HS-27A (cell line): ENCODE results near the gene BHLHE23.
"Not testable (repeated sequence)": the region's sequence is repeated elsewhere in the genome, so short reads cannot be mapped to it uniquely, and the experiment has no call there.

ENCODE experiments used
- DNase-seq: peaks from one replicate; pipeline ENCODE4 v3.0.0-alpha.2; 2012; ENCODE audit warnings: low read depth, missing footprints

Gene BHLHE23

DNA sequence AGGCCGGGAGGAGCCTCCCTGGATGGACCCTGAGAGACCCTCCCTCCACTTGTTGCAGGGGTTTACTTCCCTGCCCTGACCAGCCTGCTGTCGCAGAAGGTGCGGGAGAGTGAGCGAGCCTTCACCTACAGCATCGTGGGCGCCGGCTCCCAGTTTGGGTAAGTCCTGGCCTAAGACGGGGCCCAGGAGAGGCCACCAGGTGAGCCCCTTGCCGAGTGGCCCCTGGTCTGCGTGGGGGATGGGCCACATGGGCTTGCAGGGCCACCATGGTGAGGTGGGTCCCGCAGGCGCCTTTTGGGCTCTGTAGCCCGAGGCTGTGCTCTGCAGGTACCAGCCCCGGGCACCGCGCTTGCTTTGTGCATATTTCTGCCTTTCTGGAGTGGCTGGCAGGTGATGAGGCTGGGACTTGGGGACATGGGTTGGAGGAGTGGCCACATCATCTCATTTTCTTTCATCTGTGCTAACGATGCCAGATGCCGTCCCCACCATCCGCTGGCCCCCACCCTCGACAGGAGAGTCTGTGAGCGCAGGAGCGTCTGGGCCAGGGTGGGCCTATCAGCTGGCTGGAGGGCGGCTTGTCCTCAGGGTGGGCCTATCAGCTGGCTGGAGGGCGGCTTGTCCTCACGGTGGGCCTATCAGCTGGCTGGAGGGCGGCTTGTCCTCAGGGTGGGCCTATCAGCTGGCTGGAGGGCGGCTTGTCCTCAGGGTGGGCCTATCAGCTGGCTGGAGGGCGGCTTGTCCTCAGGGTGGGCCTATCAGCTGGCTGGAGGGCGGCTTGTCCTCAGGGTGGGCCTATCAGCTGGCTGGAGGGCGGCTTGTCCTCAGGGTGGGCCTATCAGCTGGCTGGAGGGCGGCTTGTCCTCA lies 46.1 kb downstream of the BHLHE23 start:
- not testable (repeated sequence) for DNase-seq

DNA sequence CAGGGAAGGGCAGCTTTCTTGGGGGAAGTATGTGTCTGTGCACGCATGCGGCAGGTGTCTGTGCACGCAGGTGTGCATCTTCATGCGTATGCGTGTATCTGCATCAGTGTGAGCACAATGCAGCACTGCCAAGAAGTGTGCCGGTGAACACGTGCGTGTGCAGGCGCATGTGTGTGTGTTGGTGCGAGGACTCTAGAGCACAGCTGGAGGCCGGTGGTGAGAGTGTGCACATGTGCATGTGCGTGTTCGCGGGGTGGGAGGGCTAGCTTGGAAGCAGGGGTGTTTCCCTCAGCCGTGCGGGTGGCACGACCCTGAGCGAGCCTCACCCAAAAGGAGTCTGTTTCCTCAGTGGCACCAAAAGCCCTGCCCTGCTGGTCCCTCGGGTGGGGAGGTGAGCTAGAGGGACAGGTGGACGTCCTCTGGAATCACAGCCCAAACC lies 46.7 kb downstream of the BHLHE23 start:
- no peak for DNase-seq

DNA sequence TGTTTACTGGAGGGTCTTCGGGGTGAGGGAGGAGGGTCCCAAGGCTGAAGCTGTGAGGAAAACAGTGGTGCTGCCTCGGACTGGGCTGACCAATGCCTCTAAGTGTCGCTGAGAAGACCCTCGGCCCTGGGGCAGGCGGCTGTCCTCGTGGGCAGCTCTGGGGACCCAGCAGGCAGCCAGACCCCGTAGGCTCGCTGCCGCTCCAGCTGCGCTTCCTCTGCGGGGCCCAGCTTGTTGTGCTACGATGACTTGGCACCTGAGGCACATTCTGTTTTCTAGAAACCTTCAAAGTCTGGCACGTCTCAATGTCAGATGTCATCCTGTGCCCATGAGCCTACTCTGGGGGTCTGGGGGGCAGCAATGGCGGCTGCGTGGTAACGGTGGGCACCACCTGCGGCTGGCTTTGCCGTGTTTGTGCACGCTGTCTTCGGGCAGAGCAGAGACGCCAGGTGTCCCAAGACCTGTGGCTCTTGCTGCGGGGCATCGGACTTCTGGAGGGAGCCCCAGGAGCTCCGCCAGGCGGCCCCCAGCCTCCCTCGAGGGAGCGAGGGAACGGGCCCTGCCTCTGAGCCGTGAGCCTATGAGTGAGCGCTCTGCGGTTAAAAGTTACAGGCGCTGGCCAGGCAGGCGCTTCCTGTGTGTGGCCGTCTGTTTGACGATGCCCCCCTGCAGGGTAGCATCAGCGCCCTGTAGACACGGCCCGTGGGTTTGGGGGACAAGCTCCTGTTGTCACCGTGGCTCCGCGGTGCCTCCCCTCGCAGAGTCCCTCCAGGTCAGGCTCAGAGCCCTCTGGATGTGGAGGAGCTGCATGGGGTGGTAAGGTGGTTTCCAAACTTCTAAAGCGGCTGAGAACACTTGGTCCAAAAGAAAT lies 47.4 kb downstream of the BHLHE23 start:
- DNase-seq: no peak

DNA sequence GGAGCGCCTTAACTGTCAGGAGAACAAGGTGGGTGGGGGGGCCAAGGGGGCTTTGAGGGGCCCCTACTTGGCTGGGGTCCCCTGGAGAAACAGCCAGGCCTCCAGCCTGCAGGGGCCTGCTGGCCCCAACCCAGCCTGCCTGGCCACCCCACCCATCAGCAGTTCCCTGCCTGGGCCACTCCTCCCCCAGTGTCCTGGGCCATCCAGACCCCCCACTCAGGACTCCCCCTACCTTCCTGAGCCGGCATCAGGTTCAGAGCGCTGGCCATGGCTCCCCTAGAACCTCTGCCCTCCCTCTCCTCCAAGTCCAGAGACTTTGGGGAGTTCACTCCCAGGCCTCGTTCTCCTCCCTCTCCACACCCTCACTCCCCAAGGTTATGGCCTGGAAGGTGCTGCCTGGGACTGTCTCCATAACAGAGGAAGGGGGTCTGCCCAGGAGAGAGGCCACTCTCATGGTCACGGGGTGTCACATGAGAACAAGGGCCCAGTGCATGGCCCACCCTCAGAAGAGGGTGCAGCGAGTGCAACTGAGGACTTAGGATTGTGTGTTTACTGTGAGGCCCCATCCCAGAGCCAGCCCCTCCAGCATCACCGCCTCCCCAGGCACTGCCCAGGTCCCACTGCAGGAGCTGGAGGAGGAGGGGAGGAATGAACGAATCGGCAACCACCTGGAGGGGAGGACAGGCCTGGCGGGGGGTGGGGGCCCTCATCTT lies 48.2 kb downstream of the BHLHE23 start:
- no peak for DNase-seq

DNA sequence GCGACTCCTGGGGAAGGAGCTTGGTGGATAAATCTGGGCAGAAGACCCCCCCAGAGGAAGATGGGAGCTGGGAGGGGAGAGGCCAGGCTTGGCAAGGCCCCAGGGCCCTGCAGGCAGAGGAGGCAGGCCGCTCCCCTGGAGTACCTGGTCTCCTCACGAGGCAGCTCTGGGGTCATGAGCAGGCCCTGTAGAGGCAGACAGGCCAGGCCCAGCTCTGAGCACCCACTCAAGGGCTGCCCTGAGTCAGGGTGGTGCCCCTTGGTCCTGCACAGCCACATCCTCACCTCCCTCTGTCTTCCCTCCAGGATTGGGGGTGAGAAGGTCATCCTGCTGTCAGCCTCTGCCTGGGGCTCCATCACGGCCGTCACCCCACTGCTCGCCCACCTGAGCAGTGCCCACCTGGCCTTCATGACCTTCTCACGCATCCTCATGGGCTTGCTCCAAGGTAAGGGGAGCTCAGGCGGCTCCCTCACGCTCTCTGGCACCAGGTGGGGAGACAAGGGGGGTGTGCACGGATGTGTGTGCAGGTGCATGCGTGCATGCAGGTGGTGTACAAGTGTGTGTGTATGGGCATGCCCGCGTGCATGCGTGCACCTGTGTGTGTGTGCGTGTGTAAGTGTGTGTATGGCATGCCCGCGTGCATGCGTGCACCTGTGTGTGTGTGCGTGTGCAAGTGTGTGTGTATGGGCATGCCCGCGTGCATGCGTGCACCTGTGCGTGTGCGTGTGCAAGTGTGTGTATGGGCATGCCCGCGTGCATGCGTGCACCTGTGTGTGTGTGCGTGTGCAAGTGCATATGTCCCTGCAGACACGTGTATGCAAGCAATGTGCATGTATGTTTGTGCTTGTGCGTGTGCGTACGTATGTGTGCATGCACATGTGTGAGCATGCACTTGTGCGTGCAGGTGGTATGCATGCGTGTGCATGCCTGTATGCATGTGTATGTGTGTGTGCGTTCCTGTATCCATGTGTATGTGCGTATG lies 49.3 kb downstream of the BHLHE23 start:
- no peak for DNase-seq

DNA sequence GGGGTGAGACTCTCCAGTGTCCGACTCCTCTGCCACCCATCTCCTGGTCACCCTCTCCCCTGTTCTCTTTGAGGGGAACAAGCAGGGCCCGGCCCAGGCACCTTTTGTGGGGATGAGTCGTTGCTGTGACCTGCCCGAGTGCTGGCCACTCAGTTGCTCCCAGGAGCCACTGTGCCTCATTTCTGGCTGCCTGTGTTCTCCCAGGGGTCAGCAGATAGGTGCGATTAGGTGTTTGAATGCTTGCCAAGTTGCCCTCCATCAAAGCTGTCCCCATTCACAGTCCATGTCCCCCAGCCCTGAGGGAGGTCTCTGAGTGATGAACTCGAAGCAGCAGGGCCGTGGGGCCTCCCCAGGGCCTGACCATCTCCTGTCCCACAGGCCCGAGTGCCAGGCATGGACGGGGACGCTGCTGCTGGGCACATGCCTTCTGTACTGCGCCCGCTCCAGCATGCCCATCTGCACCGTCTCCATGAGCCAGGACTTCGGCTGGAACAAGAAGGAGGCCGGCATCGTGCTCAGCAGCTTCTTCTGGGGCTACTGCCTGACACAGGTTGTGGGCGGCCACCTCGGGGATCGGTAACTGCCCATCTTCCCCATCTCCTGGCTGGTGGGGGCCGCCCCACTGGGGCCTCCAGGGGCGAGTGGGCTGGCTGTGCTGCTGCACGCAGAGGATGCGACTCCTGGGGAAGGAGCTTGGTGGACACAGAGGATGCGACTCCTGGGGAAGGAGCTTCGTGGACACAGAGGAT lies 50.2 kb downstream of the BHLHE23 start:
- DNase-seq: no peak
